HEK293 (cell line): ENCODE measurements around the gene GPBP1.

Experiments
- GFI1B ChIP-seq: fragments of 450-650 bp; formaldehyde crosslinking; IDR thresholded peaks from 2 replicates; pipeline ENCODE4 v1.5.1; 2016; ENCODE audit warnings: missing biosample characterization, missing genetic modification characterization
- PRDM1 ChIP-seq: fragments of 450-650 bp; formaldehyde crosslinking; IDR thresholded peaks from 2 replicates; pipeline ENCODE4; 2016; ENCODE audit warnings: missing biosample characterization, missing genetic modification characterization
- SCRT2 ChIP-seq: fragments of 450-650 bp; formaldehyde crosslinking; IDR thresholded peaks from 2 replicates; pipeline ENCODE4 v1.5.1; 2016; ENCODE audit warnings: missing biosample characterization, missing genetic modification characterization
- TRIM28 ChIP-seq: IDR thresholded peaks from 2 replicates; pipeline ENCODE4 v1.6.1; 2011; ENCODE audit warnings: low read length, control low read depth, borderline replicate concordance
- ZBTB1 ChIP-seq: fragments of 450-650 bp; formaldehyde crosslinking; IDR thresholded peaks from 2 replicates; pipeline ENCODE4 v1.5.1; 2016; ENCODE audit warnings: missing biosample characterization, missing genetic modification characterization
- ZFP69B ChIP-seq: fragments of 450-650 bp; formaldehyde crosslinking; IDR thresholded peaks from 2 replicates; pipeline ENCODE4 v1.5.1; 2016; ENCODE audit warnings: missing biosample characterization, missing genetic modification characterization
- ZNF202 ChIP-seq: fragments of 450-650 bp; formaldehyde crosslinking; IDR thresholded peaks from 2 replicates; pipeline ENCODE4 v1.5.1; 2016; ENCODE audit warnings: missing biosample characterization, missing genetic modification characterization, borderline replicate concordance
- ZNF24 ChIP-seq: fragments of 450-650 bp; formaldehyde crosslinking; IDR thresholded peaks from 2 replicates; pipeline ENCODE4 v1.5.1; 2016; ENCODE audit warnings: missing biosample characterization, missing genetic modification characterization
- ZNF274 ChIP-seq, 2 experiments: fragments of 200-500 bp in 1 of 2; fragments of 450-650 bp in 1 of 2; sonication (Bioruptor generic) in 1 of 2; formaldehyde crosslinking in 1 of 2; IDR thresholded peaks; 2 replicates each; pipeline versions ENCODE4 v1.5.1 to v1.6.1; 2014 to 2016; ENCODE audit warnings: borderline replicate concordance in 1 of 2, inconsistent platforms in 1 of 2, low read length in 1 of 2, missing biosample characterization in 1 of 2, missing genetic modification characterization in 1 of 2
- ZNF302 ChIP-seq: fragments of 450-650 bp; formaldehyde crosslinking; IDR thresholded peaks from 2 replicates; pipeline ENCODE4 v1.5.1; 2016; ENCODE audit warnings: missing biosample characterization, missing genetic modification characterization, low read depth
- ZNF350 ChIP-seq: fragments of 450-650 bp; formaldehyde crosslinking; IDR thresholded peaks from 2 replicates; pipeline ENCODE4 v1.5.0; 2017; ENCODE audit warnings: missing biosample characterization, mild to moderate bottlenecking, missing genetic modification characterization
- ZNF670 ChIP-seq: fragments of 450-650 bp; formaldehyde crosslinking; IDR thresholded peaks from 2 replicates; pipeline ENCODE4 v1.5.1; 2016; ENCODE audit warnings: missing biosample characterization, missing genetic modification characterization, low read depth
- ZNF777 ChIP-seq: fragments of 450-650 bp; formaldehyde crosslinking; IDR thresholded peaks from 2 replicates; pipeline ENCODE4 v1.5.1; 2017; ENCODE audit warnings: missing biosample characterization, missing genetic modification characterization, borderline replicate concordance
- ZNF830 ChIP-seq: fragments of 450-650 bp; IDR thresholded peaks from 2 replicates; pipeline ENCODE4 v1.5.0; 2018; ENCODE audit warnings: missing biosample characterization, missing genetic modification characterization, low read depth, mild to moderate bottlenecking, moderate library complexity
- ZXDB ChIP-seq: fragments of 450-650 bp; formaldehyde crosslinking; IDR thresholded peaks from 2 replicates; pipeline ENCODE4 v1.5.1; 2016; ENCODE audit warnings: missing biosample characterization, missing genetic modification characterization
- TF ChIP-seq, protein P1 (sequence below): fragments of 450-650 bp; formaldehyde crosslinking; IDR thresholded peaks from 2 replicates; pipeline ENCODE4 v1.5.1; 2016; ENCODE audit warnings: missing biosample characterization, missing genetic modification characterization
- TF ChIP-seq, protein P2 (sequence below): fragments of 450-650 bp; formaldehyde crosslinking; IDR thresholded peaks from 2 replicates; pipeline ENCODE4 v1.5.1; 2016; ENCODE audit warnings: missing biosample characterization, missing genetic modification characterization
- TF ChIP-seq, protein P3 (sequence below): fragments of 450-650 bp; formaldehyde crosslinking; IDR thresholded peaks from 2 replicates; pipeline ENCODE4 v1.5.1; 2017; ENCODE audit warnings: missing biosample characterization, missing genetic modification characterization
- TF ChIP-seq, protein P4 (sequence below): fragments of 450-650 bp; formaldehyde crosslinking; IDR thresholded peaks from 2 replicates; pipeline ENCODE4 v1.5.1; 2016; ENCODE audit warnings: missing biosample characterization, missing genetic modification characterization, borderline replicate concordance
- TF ChIP-seq, protein P5 (sequence below): fragments of 450-650 bp; formaldehyde crosslinking; IDR thresholded peaks from 2 replicates; pipeline ENCODE4 v1.5.1; 2016; ENCODE audit warnings: missing biosample characterization, missing genetic modification characterization

GPBP1 gene

DNA sequence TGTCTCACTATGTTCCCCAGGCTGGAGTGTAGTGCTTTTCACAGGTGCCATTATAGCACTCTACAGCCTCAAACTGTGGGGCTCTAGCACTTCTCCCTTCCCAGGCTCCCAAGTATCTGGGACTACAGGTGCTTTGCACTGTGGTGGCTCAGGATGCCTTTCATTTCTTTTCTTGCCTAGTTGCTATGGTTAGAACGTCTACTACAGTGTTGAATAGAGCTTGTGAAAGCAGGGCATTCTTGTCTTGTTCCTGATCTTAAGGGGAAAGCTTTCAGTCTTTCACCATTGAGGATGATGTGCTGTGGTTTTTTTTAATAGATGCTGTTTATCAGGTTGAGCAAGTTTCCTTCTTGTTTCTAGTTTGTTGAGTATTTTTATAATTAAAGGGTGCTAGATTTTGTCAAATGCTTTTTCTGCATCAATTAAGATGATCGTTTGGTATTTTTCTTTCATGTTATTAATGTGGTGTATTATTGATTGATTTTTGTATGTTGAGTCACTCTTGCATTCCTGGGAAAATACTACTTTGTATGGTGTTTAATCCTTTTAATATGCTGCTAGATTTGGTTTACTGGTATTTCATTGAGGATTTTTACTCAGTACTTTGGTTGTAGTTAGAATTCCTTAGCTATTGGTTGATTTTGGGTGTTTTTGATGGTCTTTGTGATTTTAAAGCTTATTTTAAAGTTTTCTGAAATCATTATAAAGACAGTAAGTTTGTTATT, 35.6 kb downstream of the GPBP1 start (continued):
- TF ChIP-seq, protein P1, sequence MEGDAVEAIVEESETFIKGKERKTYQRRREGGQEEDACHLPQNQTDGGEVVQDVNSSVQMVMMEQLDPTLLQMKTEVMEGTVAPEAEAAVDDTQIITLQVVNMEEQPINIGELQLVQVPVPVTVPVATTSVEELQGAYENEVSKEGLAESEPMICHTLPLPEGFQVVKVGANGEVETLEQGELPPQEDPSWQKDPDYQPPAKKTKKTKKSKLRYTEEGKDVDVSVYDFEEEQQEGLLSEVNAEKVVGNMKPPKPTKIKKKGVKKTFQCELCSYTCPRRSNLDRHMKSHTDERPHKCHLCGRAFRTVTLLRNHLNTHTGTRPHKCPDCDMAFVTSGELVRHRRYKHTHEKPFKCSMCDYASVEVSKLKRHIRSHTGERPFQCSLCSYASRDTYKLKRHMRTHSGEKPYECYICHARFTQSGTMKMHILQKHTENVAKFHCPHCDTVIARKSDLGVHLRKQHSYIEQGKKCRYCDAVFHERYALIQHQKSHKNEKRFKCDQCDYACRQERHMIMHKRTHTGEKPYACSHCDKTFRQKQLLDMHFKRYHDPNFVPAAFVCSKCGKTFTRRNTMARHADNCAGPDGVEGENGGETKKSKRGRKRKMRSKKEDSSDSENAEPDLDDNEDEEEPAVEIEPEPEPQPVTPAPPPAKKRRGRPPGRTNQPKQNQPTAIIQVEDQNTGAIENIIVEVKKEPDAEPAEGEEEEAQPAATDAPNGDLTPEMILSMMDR (tag by site-specific recombination), result no peak
- TF ChIP-seq PRDM1 (tag by site-specific recombination), result peak; percentile 53; the same call in 1 of the 2 replicates
- no peak for TF ChIP-seq ZNF24
- no peak for TF ChIP-seq ZXDB (tag by site-specific recombination)
- TF ChIP-seq ZFP69B (tag by site-specific recombination), result no peak
- TF ChIP-seq ZNF302 (tag by site-specific recombination), result no peak
- no peak for TF ChIP-seq ZNF830 (tag by site-specific recombination)
- no peak for TF ChIP-seq ZNF670 (tag by site-specific recombination)
- no peak for TF ChIP-seq ZNF274 (IDR thresholded peaks at IDR 0.05; ENCODE audit: low read length)
- TF ChIP-seq ZNF274 (tag by site-specific recombination; IDR thresholded peaks at IDR 0.05; ENCODE audit: borderline replicate concordance), result no peak
- no peak for TF ChIP-seq ZBTB1
- TF ChIP-seq GFI1B (tag by site-specific recombination), result no peak
- TF ChIP-seq ZNF350 (tag by site-specific recombination), result no peak
- TF ChIP-seq SCRT2, result peak; percentile 59
- TF ChIP-seq, protein P2, sequence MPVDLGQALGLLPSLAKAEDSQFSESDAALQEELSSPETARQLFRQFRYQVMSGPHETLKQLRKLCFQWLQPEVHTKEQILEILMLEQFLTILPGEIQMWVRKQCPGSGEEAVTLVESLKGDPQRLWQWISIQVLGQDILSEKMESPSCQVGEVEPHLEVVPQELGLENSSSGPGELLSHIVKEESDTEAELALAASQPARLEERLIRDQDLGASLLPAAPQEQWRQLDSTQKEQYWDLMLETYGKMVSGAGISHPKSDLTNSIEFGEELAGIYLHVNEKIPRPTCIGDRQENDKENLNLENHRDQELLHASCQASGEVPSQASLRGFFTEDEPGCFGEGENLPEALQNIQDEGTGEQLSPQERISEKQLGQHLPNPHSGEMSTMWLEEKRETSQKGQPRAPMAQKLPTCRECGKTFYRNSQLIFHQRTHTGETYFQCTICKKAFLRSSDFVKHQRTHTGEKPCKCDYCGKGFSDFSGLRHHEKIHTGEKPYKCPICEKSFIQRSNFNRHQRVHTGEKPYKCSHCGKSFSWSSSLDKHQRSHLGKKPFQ (tag by site-specific recombination), result no peak
- TF ChIP-seq, protein P3, sequence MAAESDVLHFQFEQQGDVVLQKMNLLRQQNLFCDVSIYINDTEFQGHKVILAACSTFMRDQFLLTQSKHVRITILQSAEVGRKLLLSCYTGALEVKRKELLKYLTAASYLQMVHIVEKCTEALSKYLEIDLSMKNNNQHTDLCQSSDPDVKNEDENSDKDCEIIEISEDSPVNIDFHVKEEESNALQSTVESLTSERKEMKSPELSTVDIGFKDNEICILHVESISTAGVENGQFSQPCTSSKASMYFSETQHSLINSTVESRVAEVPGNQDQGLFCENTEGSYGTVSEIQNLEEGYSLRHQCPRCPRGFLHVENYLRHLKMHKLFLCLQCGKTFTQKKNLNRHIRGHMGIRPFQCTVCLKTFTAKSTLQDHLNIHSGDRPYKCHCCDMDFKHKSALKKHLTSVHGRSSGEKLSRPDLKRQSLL (tag by site-specific recombination), result peak; percentile 38; the same call in 1 of the 2 replicates
- TF ChIP-seq ZNF777 (tag by site-specific recombination), result no peak
- TF ChIP-seq, protein P4, sequence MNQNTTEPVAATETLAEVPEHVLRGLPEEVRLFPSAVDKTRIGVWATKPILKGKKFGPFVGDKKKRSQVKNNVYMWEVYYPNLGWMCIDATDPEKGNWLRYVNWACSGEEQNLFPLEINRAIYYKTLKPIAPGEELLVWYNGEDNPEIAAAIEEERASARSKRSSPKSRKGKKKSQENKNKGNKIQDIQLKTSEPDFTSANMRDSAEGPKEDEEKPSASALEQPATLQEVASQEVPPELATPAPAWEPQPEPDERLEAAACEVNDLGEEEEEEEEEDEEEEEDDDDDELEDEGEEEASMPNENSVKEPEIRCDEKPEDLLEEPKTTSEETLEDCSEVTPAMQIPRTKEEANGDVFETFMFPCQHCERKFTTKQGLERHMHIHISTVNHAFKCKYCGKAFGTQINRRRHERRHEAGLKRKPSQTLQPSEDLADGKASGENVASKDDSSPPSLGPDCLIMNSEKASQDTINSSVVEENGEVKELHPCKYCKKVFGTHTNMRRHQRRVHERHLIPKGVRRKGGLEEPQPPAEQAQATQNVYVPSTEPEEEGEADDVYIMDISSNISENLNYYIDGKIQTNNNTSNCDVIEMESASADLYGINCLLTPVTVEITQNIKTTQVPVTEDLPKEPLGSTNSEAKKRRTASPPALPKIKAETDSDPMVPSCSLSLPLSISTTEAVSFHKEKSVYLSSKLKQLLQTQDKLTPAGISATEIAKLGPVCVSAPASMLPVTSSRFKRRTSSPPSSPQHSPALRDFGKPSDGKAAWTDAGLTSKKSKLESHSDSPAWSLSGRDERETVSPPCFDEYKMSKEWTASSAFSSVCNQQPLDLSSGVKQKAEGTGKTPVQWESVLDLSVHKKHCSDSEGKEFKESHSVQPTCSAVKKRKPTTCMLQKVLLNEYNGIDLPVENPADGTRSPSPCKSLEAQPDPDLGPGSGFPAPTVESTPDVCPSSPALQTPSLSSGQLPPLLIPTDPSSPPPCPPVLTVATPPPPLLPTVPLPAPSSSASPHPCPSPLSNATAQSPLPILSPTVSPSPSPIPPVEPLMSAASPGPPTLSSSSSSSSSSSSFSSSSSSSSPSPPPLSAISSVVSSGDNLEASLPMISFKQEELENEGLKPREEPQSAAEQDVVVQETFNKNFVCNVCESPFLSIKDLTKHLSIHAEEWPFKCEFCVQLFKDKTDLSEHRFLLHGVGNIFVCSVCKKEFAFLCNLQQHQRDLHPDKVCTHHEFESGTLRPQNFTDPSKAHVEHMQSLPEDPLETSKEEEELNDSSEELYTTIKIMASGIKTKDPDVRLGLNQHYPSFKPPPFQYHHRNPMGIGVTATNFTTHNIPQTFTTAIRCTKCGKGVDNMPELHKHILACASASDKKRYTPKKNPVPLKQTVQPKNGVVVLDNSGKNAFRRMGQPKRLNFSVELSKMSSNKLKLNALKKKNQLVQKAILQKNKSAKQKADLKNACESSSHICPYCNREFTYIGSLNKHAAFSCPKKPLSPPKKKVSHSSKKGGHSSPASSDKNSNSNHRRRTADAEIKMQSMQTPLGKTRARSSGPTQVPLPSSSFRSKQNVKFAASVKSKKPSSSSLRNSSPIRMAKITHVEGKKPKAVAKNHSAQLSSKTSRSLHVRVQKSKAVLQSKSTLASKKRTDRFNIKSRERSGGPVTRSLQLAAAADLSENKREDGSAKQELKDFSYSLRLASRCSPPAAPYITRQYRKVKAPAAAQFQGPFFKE (tag by site-specific recombination), result no peak
- TF ChIP-seq, protein P5, sequence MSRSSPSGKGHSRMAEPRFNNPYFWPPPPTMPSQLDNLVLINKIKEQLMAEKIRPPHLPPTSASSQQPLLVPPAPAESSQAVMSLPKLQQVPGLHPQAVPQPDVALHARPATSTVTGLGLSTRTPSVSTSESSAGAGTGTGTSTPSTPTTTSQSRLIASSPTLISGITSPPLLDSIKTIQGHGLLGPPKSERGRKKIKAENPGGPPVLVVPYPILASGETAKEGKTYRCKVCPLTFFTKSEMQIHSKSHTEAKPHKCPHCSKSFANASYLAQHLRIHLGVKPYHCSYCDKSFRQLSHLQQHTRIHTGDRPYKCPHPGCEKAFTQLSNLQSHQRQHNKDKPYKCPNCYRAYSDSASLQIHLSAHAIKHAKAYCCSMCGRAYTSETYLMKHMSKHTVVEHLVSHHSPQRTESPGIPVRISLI (tag by site-specific recombination), result peak; percentile 47; the same call in 1 of the 2 replicates
- peak; percentile 59; the same call in 1 of the 2 replicates for TF ChIP-seq TRIM28
- no peak for TF ChIP-seq ZNF202 (tag by site-specific recombination)
